ENCODE results near the gene RNGTT.

GRCh38 chr6:88806728-88807127, 156.7 kb downstream of the RNGTT start:
- no peak for TF ChIP-seq CTCF (conservative IDR thresholded peaks at IDR 0.05)
- TF ChIP-seq EZH2 (IDR thresholded peaks at IDR 0.05; ENCODE audit: low read depth): no peak
